CD14-positive monocyte (primary cell): ENCODE measurements around the gene LYRM7. TPM values are rescaled to one million over a fixed set of nuclear protein-coding genes. Genes with fewer than 3 reads are reported as not detected.

Experiments
- DNase-seq, 3 donors: peaks; one replicate each; pipeline ENCODE4 v3.0.0-alpha.2; 2011 to 2022
- H2AFZ ChIP-seq: 2 replicates; pipeline ENCODE4 v1.6.0; 2012; ENCODE audit warnings: mild to moderate bottlenecking, low read depth, low read length, inconsistent platforms; ENCODE audit not compliant: insufficient read depth, poor library complexity, severe bottlenecking
- H3K27ac ChIP-seq, 2 donors: 1 replicate in 1 of 2; 2 replicates in 1 of 2; pipeline ENCODE4 v1.5.1; 2012 to 2013; ENCODE audit warnings: low read length in 2 of 2, control low read depth in 1 of 2, inconsistent platforms in 1 of 2, low read depth in 1 of 2, mild to moderate bottlenecking in 1 of 2
- H3K27me3 ChIP-seq, 2 donors: one replicate each; pipeline versions ENCODE4 v1.6.0 to v1.6.1; 2011 to 2013; ENCODE audit warnings: low read length in 2 of 2; ENCODE audit not compliant: control insufficient read depth in 2 of 2, insufficient read depth in 2 of 2
- H3K36me3 ChIP-seq, 2 donors: replicated peaks in 1 of 2; 1 replicate in 1 of 2; 2 replicates in 1 of 2; pipeline versions ENCODE4 v1.5.1 to v1.6.1; 2012 to 2013; ENCODE audit warnings: low read length in 2 of 2, control low read depth in 1 of 2, inconsistent platforms in 1 of 2, mild to moderate bottlenecking in 1 of 2; ENCODE audit not compliant: insufficient read depth in 2 of 2, control insufficient read depth in 1 of 2
- H3K4me1 ChIP-seq, 2 donors: 1 replicate in 1 of 2; 2 replicates in 1 of 2; pipeline versions ENCODE4 v1.5.1 to v1.6.1; 2012 to 2013; ENCODE audit warnings: low read length in 2 of 2, control low read depth in 1 of 2, inconsistent platforms in 1 of 2, mild to moderate bottlenecking in 1 of 2, moderate library complexity in 1 of 2; ENCODE audit not compliant: insufficient read depth in 2 of 2, control insufficient read depth in 1 of 2
- H3K4me2 ChIP-seq: replicated peaks from 2 replicates; pipeline ENCODE3; 2012; ENCODE audit warnings: low read length, moderate library complexity, mild to moderate bottlenecking; ENCODE audit not compliant: poor library complexity, severe bottlenecking; ENCODE audit errors: extremely low read depth
- H3K4me3 ChIP-seq, 3 experiments: fragments of 200-600 bp in 1 of 3; sonication (generic) in 1 of 3; replicated peaks in 1 of 3; 1 replicate in 2 of 3; 2 replicates in 1 of 3; pipeline ENCODE4 v1.5.1; 2011 to 2013; ENCODE audit warnings: low read length in 3 of 3, mild to moderate bottlenecking in 3 of 3, control low read depth in 2 of 3, low read depth in 2 of 3, inconsistent platforms in 1 of 3, moderate library complexity in 1 of 3
- H3K79me2 ChIP-seq: 2 replicates; pipeline ENCODE4 v1.6.0; 2012; ENCODE audit warnings: mild to moderate bottlenecking, control low read depth, inconsistent platforms, low read length, moderate library complexity; ENCODE audit not compliant: insufficient read depth
- H3K9ac ChIP-seq: 2 replicates; pipeline ENCODE4 v1.6.0; 2017; ENCODE audit warnings: low read length, mild to moderate bottlenecking; ENCODE audit not compliant: insufficient read depth, poor library complexity, severe bottlenecking
- H3K9me3 ChIP-seq, 2 donors: replicated peaks in 1 of 2; 1 replicate in 1 of 2; 2 replicates in 1 of 2; pipeline versions ENCODE4 v1.5.1 to v1.6.1; 2012 to 2013; ENCODE audit warnings: low read length in 2 of 2, control low read depth in 1 of 2; ENCODE audit not compliant: control insufficient read depth in 1 of 2, insufficient read depth in 1 of 2
- H4K20me1 ChIP-seq: 2 replicates; pipeline ENCODE4 v1.6.0; 2012; ENCODE audit warnings: mild to moderate bottlenecking, low read length, control low read depth, moderate library complexity; ENCODE audit not compliant: insufficient read depth
- H3K27ac Mint-ChIP-seq, 7 donors: one replicate each; pipeline ENCODE4 v1.8.0; 2020; ENCODE audit warnings: mild to moderate bottlenecking in 7 of 7, mixed read lengths in 7 of 7, moderate library complexity in 6 of 7, inconsistent platforms in 2 of 7
- H3K27me3 Mint-ChIP-seq, 3 donors: one replicate each; pipeline ENCODE4 v1.8.0; 2021 to 2022; ENCODE audit warnings: low read depth in 3 of 3, mild to moderate bottlenecking in 3 of 3, mixed read lengths in 3 of 3, moderate library complexity in 3 of 3, inconsistent platforms in 1 of 3
- H3K36me3 Mint-ChIP-seq, 2 donors: one replicate each; pipeline ENCODE4 v1.8.0; 2020; ENCODE audit warnings: mixed read lengths in 2 of 2, inconsistent platforms in 1 of 2, mild to moderate bottlenecking in 1 of 2
- H3K4me1 Mint-ChIP-seq: one replicate; pipeline ENCODE4 v1.8.0; 2020; ENCODE audit warnings: mild to moderate bottlenecking, mixed read lengths
- H3K4me3 Mint-ChIP-seq, 2 donors: one replicate each; pipeline ENCODE4 v1.8.0; 2020; ENCODE audit warnings: mild to moderate bottlenecking in 2 of 2, mixed read lengths in 2 of 2, moderate library complexity in 1 of 2
- H3K9me3 Mint-ChIP-seq, 7 donors: one replicate each; pipeline ENCODE4 v1.8.0; 2020 to 2022; ENCODE audit warnings: mixed read lengths in 7 of 7, mild to moderate bottlenecking in 6 of 7, moderate library complexity in 6 of 7, inconsistent platforms in 2 of 7
- WGBS: methylation state at CpG from one replicate; pipeline ENCODE4 v1.1.5; 2013; ENCODE audit warnings: missing lambda C conversion rate; ENCODE audit not compliant: insufficient coverage; 5-methylcytosine and 5-hydroxymethylcytosine counted together
- intact Hi-C, 2 donors: fragments of 100-400 bp; cut with micrococcal nuclease; formaldehyde crosslinking; loops; one replicate each; pipeline versions ENCODE4 v1.15.0 to v1.15.1; 2023
- polyA plus RNA-seq, 3 donors: library from polyadenylated mRNA; depleted of rRNA in 1 of 3; unstranded in 2 of 3; stranded (reverse) in 1 of 3; fragments of 300-500 nt in 2 of 3; fragments of >200 nt in 1 of 3; fragmentation: Illumina TruSeq in 2 of 3; gene quantifications; 1 replicate in 2 of 3; 2 replicates in 1 of 3; pipeline ENCODE4 v1.2.3, GENCODE V29; 2012 to 2021
- TF ChIP-seq, protein P1 (sequence below): fragments of 200-600 bp; IDR thresholded peaks from one replicate; pipeline ENCODE4 v1.8.0; 2022; ENCODE audit warnings: antibody characterized with exemption, mild to moderate bottlenecking

The LYRM7 gene
- polyA plus RNA-seq, 3 donors, result 3.1 to 3.7 (median 3.2) TPM

DNA sequence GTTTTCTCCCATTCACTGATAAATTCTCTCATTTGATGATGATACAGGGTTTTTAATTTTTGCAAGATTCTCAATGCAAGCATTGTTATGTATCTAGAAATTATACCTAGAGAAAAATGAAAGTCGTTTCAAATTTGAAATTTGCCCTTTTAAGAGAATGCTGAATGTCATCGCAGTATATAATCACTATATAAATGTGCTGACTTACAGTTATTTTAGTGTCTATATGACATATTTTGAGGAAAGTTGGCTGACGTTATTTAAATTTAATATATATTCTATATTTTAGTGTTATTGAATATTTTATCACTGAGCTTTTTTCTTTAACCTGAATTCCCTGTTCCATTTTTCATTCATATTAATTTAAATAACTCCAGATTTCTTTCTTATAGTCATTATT is 29.8 kb downstream of the LYRM7 start:
- no peak overlapping the region for H3K27ac ChIP-seq
- H3K79me2 ChIP-seq, result no peaks in the 10 kb centered on the region
- Mint-ChIP-seq H3K27me3 (no peaks in the 10 kb centered on the region), H3K4me1 (no peaks in the 10 kb centered on the region), H3K4me3 (no peak overlapping the region), H3K9me3 (no peaks in the 10 kb centered on the region), H3K27ac (no peak overlapping the region), H3K36me3 (peaks cover 4 to 7% of the 10 kb centered on the region in 2 donors)
- WGBS, result no CpG with 5 or more reads among the region's 3 CpGs
- no peaks in the 10 kb centered on the region for H3K27me3 ChIP-seq
- H3K36me3 ChIP-seq, result no peaks in the 10 kb centered on the region
- TF ChIP-seq, protein P1, sequence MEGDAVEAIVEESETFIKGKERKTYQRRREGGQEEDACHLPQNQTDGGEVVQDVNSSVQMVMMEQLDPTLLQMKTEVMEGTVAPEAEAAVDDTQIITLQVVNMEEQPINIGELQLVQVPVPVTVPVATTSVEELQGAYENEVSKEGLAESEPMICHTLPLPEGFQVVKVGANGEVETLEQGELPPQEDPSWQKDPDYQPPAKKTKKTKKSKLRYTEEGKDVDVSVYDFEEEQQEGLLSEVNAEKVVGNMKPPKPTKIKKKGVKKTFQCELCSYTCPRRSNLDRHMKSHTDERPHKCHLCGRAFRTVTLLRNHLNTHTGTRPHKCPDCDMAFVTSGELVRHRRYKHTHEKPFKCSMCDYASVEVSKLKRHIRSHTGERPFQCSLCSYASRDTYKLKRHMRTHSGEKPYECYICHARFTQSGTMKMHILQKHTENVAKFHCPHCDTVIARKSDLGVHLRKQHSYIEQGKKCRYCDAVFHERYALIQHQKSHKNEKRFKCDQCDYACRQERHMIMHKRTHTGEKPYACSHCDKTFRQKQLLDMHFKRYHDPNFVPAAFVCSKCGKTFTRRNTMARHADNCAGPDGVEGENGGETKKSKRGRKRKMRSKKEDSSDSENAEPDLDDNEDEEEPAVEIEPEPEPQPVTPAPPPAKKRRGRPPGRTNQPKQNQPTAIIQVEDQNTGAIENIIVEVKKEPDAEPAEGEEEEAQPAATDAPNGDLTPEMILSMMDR, result no peak
- intact Hi-C loops, result no loop called here
- no peaks in the 10 kb centered on the region for H3K4me1 ChIP-seq
- no peak overlapping the region for H3K4me2 ChIP-seq
- no peak overlapping the region for H3K9ac ChIP-seq
- DNase-seq, result no peak
- H2AFZ ChIP-seq, result no peak overlapping the region
- no peaks in the 10 kb centered on the region for H3K9me3 ChIP-seq
- H3K4me3 ChIP-seq, result no peak overlapping the region
- no peaks in the 10 kb centered on the region for H4K20me1 ChIP-seq

DNA sequence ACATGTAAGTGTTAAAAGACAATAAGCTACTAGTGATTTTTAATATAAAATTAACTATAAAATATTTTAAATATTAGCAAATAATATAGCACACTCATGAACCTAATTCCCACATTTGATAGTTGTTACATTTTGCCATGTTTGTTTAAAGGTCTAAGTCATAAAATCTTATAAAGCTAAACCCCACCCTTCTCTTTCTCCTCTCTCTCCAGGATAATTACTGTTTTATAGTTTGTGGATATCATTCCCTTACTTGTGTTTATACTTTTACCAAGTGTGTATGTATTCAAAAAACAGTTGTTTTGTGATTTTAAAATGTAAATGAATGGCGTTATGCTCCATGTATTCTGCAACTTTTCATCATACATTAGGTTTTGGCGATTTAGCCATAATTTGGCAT is 34.2 kb downstream of the LYRM7 start:
- no peaks in the 10 kb centered on the region for H3K27me3 Mint-ChIP-seq
- Histone ChIP-seq H4K20me1 (no peaks in the 10 kb centered on the region), H3K27ac (no peak overlapping the region), H3K4me2 (no peak overlapping the region), H3K9me3 (no peaks in the 10 kb centered on the region), H3K4me1 (peaks cover 24 to 26% of the 10 kb centered on the region in 2 donors), H3K9ac (no peak overlapping the region), H2AFZ (no peak overlapping the region), H3K27me3 (no peaks in the 10 kb centered on the region), H3K36me3 (no peaks in the 10 kb centered on the region), H3K4me3 (no peak overlapping the region), H3K79me2 (peaks cover 3% of the 10 kb centered on the region)
- no peaks in the 10 kb centered on the region for H3K9me3 Mint-ChIP-seq
- DNase-seq, result no peak
- intact Hi-C loops, result no loop called here
- peaks cover 0 to 2% of the 10 kb centered on the region in 2 donors for H3K36me3 Mint-ChIP-seq
- no peak overlapping the region for H3K4me3 Mint-ChIP-seq
- TF ChIP-seq, protein P1, result no peak
- peaks cover 32% of the 10 kb centered on the region for H3K4me1 Mint-ChIP-seq
- no peak overlapping the region for H3K27ac Mint-ChIP-seq
- no CpG with 5 or more reads among the region's 2 CpGs for WGBS
